Measurements from ENCODE around the gene L3MBTL1. TPM values are rescaled to one million over a fixed set of nuclear protein-coding genes. Genes with fewer than 3 reads are reported as not detected.

L3MBTL1 gene
- total and polyA plus RNA-seq, 2 donors (not counting 3 experiments of a cell fraction or from before 2014, with no cell fraction given): 5.2 to 8.2 TPM

- POLR2A ChIA-PET: no interaction called here
- Histone ChIP-seq H3K9ac (replicated peaks; ENCODE audit: extremely low read depth, insufficient read depth, low read length) (no peak overlapping the region), H3K9me3 (replicated peaks; ENCODE audit: control insufficient read depth, insufficient read depth, low read length) (no peaks in the 10 kb centered on the region), H3K27ac (ENCODE audit: insufficient read depth, low read depth, low read length) (no peak overlapping the region), H3K4me1 (ENCODE audit: control insufficient read depth, extremely low read depth, insufficient read depth, low read length) (no peaks in the 10 kb centered on the region), H2AFZ (ENCODE audit: low read depth, low read length) (no peak overlapping the region), H3K79me2 (ENCODE audit: control insufficient read depth, insufficient read depth, low read length) (no peaks in the 10 kb centered on the region), H3K4me2 (ENCODE audit: insufficient read depth, low read length) (no peak overlapping the region), H4K20me1 (replicated peaks; ENCODE audit: control insufficient read depth, extremely low read depth, insufficient read depth, low read length) (no peaks in the 10 kb centered on the region), H3K4me3 (replicated peaks in 1 of 3; ENCODE audit: insufficient read depth in 1 of 3, low read depth in 1 of 3, low read length in 3 of 3) (no peak overlapping the region), H3K27me3 (ENCODE audit: control insufficient read depth in 2 of 2, insufficient read depth in 2 of 2, low read length in 2 of 2) (no peaks in the 10 kb centered on the region), H3K9me1 (replicated peaks; ENCODE audit: control insufficient read depth, extremely low read depth, insufficient read depth, low read length) (no peaks in the 10 kb centered on the region), H3K36me3 (ENCODE audit: control insufficient read depth in 2 of 2, extremely low read depth in 1 of 2, insufficient read depth in 2 of 2, low read length in 2 of 2) (no peaks in the 10 kb centered on the region)
- dilution Hi-C loops (cut with MboI; ENCODE audit: extremely low pct_ligation_motif_present, low sequenced_read_pairs): no loop called here
- BruUV-seq (replicated peaks): no TSS peak
- intact Hi-C loops (cut with micrococcal nuclease): no loop called here
- CTCF ChIA-PET: interaction anchor here (1.2 to 4.8 kb wide), 4 partner anchors 11 to 530 kb away, joined by 3 to 21 read pairs (median 3); no protein-coding TSS in a partner anchor
- DNase-seq (ENCODE audit: low read depth, low spot score) (no peak), FAIRE-seq (no peak)
- TF ChIP-seq FOS (IDR thresholded peaks at IDR 0.05; ENCODE audit: borderline replicate concordance, insufficient read depth, low read length) (no peak), JUN (IDR thresholded peaks at IDR 0.05; ENCODE audit: borderline replicate concordance, insufficient read depth, insufficient read length, low read depth) (no peak), MYC (IDR thresholded peaks at IDR 0.05; ENCODE audit: low read depth, low read length) (no peak), POLR2AphosphoS5 (IDR thresholded peaks at IDR 0.05; ENCODE audit: insufficient read depth, low read depth, low read length) (no peak), POLR2A (IDR thresholded peaks at IDR 0.05; ENCODE audit: low read depth, low read length) (no peak), GATA2 (IDR thresholded peaks at IDR 0.05; ENCODE audit: insufficient read depth, insufficient read length, low read depth, low read length) (no peak), EZH2 (IDR thresholded peaks at IDR 0.05; ENCODE audit: borderline replicate concordance, low read depth, low read length, severe bottlenecking) (no peak)
- TF ChIP-seq, protein P1, sequence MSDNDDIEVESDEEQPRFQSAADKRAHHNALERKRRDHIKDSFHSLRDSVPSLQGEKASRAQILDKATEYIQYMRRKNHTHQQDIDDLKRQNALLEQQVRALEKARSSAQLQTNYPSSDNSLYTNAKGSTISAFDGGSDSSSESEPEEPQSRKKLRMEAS (IDR thresholded peaks at IDR 0.05; ENCODE audit: insufficient read depth, insufficient read length): no peak
- TF ChIP-seq, protein P2, sequence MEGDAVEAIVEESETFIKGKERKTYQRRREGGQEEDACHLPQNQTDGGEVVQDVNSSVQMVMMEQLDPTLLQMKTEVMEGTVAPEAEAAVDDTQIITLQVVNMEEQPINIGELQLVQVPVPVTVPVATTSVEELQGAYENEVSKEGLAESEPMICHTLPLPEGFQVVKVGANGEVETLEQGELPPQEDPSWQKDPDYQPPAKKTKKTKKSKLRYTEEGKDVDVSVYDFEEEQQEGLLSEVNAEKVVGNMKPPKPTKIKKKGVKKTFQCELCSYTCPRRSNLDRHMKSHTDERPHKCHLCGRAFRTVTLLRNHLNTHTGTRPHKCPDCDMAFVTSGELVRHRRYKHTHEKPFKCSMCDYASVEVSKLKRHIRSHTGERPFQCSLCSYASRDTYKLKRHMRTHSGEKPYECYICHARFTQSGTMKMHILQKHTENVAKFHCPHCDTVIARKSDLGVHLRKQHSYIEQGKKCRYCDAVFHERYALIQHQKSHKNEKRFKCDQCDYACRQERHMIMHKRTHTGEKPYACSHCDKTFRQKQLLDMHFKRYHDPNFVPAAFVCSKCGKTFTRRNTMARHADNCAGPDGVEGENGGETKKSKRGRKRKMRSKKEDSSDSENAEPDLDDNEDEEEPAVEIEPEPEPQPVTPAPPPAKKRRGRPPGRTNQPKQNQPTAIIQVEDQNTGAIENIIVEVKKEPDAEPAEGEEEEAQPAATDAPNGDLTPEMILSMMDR (IDR thresholded peaks at IDR 0.05; ENCODE audit: extremely low read depth in 1 of 2, insufficient read depth in 1 of 2, low read depth in 1 of 2, low read length in 2 of 2): no peak
Measured at GRCh38 chr20:43550456-43550855, 43.0 kb downstream of the L3MBTL1 start.
